ENCODE data around the gene RPUSD3. TPM values are rescaled to one million over a fixed set of nuclear protein-coding genes. Genes with fewer than 3 reads are reported as not detected.

RPUSD3 gene
- total and polyA plus RNA-seq, 9 of the 15 experiments (the other 6 are each of a cell fraction or from before 2014, with no cell fraction given), result 13.8 to 99.0 (median 59.3) TPM

DNA sequence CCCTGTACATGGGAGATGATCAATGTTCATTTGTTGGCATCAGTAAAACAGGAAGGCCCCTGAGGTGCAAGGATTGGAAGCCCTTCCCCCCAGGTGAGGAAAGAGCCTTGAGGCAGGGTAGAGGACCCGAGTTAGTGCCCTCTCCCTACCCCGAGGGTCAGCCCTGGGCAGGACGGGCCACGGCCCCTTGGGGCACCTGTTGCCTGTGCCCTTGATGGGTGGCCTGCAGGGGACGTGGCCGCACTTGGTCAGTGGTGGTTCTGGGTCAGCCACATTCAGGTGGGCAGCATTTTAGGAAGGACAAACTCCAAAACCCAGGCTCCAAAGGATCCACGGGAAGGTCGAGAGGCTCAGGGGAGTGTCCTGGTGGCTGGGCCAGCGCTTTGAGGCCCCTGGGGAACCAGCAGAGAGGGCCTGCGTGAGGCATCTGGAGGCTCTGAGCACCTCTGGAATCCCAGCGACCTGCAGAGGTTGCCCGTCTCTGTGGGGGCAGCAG, 15.8 kb upstream of the RPUSD3 start:
- no peak for ATAC-seq
- no peak for FAIRE-seq
- Histone ChIP-seq H3K4me2 (ENCODE audit: insufficient read depth, low read length) (no peak overlapping the region), H3K4me3 (no peak overlapping the region), H3K9me3 (replicated peaks; ENCODE audit: control insufficient read depth, insufficient read depth, low read depth, low read length) (no peaks in the 10 kb centered on the region), H3K9ac (ENCODE audit: insufficient read depth in 1 of 2, low read depth in 2 of 2, low read length in 2 of 2) (0 out of 4 replicates have a peak overlapping the region, but pooled peaks of 1 of the 2 experiments have one; percentile 42), H3K79me2 (ENCODE audit: control insufficient read depth, insufficient read depth, low read length) (no peaks in the 10 kb centered on the region), H2AFZ (ENCODE audit: low read depth, low read length) (no peak overlapping the region), H3K4me1 (replicated peaks in 1 of 2; ENCODE audit: control insufficient read depth in 2 of 2, insufficient read depth in 2 of 2, low read length in 2 of 2) (peaks cover 6 to 30% of the 10 kb centered on the region in 2 experiments; a peak in 4 of 5 replicates), H3K27me3 (ENCODE audit: control insufficient read depth in 2 of 2, insufficient read depth in 2 of 2, low read length in 2 of 2) (no peaks in the 10 kb centered on the region), H4K20me1 (replicated peaks; ENCODE audit: control insufficient read depth, insufficient read depth, low read length) (no peaks in the 10 kb centered on the region), H3K27ac (ENCODE audit: extremely low read depth, low read depth, low read length) (no peak overlapping the region), H3K9me1 (ENCODE audit: control insufficient read depth, insufficient read depth, low read length) (no peaks in the 10 kb centered on the region), H3K36me3 (ENCODE audit: control insufficient read depth, insufficient read depth, low read length) (no peaks in the 10 kb centered on the region)
- BruUV-seq (replicated peaks), result no TSS peak
- 35% methylated on average over 12 of the region's 12 CpGs for WGBS (ENCODE audit: insufficient coverage, low coverage, missing lambda C conversion rate)
- intact Hi-C loops (cut with micrococcal nuclease) (loop anchor here (5.0 kb wide), 2 partner anchors 58 to 73 kb away; partner anchors contain the start of genes CRELD1 and IL17RC), in situ Hi-C loops (cut with MboI) (no loop called here)
- ChIA-PET POLR2A (no interaction called here), CTCF (ENCODE audit: low intra/inter-chr PET ratio) (no interaction called here)
- no peak for DNase-seq (ENCODE audit: extremely low read depth in 1 of 4, low spot score in 3 of 4)
- TF ChIP-seq PHB (CRISPR knock-in tag; IDR thresholded peaks at IDR 0.05) (no peak), KAT8 (IDR thresholded peaks at IDR 0.05; ENCODE audit: low read depth) (no peak), IRF2 (CRISPR knock-in tag; IDR thresholded peaks at IDR 0.05) (no peak), ZNF133 (CRISPR knock-in tag; IDR thresholded peaks at IDR 0.05) (no peak), MTA2 (IDR thresholded peaks at IDR 0.05; ENCODE audit: low read depth) (no peak), SAP30 (IDR thresholded peaks at IDR 0.05; ENCODE audit: borderline replicate concordance, insufficient read depth, low read depth, low read length, poor library complexity, severe bottlenecking) (no peak), MCM3 (IDR thresholded peaks at IDR 0.05) (no peak)
- TF ChIP-seq, protein P1, sequence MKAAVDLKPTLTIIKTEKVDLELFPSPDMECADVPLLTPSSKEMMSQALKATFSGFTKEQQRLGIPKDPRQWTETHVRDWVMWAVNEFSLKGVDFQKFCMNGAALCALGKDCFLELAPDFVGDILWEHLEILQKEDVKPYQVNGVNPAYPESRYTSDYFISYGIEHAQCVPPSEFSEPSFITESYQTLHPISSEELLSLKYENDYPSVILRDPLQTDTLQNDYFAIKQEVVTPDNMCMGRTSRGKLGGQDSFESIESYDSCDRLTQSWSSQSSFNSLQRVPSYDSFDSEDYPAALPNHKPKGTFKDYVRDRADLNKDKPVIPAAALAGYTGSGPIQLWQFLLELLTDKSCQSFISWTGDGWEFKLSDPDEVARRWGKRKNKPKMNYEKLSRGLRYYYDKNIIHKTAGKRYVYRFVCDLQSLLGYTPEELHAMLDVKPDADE (conservative IDR thresholded peaks at IDR 0.05; ENCODE audit: control insufficient read depth, low read depth, low read length), result no peak
- TF ChIP-seq, protein P2, sequence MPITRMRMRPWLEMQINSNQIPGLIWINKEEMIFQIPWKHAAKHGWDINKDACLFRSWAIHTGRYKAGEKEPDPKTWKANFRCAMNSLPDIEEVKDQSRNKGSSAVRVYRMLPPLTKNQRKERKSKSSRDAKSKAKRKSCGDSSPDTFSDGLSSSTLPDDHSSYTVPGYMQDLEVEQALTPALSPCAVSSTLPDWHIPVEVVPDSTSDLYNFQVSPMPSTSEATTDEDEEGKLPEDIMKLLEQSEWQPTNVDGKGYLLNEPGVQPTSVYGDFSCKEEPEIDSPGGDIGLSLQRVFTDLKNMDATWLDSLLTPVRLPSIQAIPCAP (CRISPR knock-in tag; IDR thresholded peaks at IDR 0.05; ENCODE audit: borderline replicate concordance), result no peak
- TF ChIP-seq, protein P3, sequence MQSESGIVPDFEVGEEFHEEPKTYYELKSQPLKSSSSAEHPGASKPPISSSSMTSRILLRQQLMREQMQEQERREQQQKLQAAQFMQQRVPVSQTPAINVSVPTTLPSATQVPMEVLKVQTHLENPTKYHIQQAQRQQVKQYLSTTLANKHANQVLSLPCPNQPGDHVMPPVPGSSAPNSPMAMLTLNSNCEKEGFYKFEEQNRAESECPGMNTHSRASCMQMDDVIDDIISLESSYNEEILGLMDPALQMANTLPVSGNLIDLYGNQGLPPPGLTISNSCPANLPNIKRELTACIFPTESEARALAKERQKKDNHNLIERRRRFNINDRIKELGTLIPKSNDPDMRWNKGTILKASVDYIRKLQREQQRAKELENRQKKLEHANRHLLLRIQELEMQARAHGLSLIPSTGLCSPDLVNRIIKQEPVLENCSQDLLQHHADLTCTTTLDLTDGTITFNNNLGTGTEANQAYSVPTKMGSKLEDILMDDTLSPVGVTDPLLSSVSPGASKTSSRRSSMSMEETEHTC (IDR thresholded peaks at IDR 0.05), result no peak
- TF ChIP-seq, protein P4, sequence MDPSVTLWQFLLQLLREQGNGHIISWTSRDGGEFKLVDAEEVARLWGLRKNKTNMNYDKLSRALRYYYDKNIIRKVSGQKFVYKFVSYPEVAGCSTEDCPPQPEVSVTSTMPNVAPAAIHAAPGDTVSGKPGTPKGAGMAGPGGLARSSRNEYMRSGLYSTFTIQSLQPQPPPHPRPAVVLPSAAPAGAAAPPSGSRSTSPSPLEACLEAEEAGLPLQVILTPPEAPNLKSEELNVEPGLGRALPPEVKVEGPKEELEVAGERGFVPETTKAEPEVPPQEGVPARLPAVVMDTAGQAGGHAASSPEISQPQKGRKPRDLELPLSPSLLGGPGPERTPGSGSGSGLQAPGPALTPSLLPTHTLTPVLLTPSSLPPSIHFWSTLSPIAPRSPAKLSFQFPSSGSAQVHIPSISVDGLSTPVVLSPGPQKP (CRISPR knock-in tag; IDR thresholded peaks at IDR 0.05), result no peak
- TF ChIP-seq, protein P5, sequence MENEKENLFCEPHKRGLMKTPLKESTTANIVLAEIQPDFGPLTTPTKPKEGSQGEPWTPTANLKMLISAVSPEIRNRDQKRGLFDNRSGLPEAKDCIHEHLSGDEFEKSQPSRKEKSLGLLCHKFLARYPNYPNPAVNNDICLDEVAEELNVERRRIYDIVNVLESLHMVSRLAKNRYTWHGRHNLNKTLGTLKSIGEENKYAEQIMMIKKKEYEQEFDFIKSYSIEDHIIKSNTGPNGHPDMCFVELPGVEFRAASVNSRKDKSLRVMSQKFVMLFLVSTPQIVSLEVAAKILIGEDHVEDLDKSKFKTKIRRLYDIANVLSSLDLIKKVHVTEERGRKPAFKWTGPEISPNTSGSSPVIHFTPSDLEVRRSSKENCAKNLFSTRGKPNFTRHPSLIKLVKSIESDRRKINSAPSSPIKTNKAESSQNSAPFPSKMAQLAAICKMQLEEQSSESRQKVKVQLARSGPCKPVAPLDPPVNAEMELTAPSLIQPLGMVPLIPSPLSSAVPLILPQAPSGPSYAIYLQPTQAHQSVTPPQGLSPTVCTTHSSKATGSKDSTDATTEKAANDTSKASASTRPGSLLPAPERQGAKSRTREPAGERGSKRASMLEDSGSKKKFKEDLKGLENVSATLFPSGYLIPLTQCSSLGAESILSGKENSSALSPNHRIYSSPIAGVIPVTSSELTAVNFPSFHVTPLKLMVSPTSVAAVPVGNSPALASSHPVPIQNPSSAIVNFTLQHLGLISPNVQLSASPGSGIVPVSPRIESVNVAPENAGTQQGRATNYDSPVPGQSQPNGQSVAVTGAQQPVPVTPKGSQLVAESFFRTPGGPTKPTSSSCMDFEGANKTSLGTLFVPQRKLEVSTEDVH (IDR thresholded peaks at IDR 0.05; ENCODE audit: low read depth, partially characterized antibody), result no peak
- TF ChIP-seq, protein P6, sequence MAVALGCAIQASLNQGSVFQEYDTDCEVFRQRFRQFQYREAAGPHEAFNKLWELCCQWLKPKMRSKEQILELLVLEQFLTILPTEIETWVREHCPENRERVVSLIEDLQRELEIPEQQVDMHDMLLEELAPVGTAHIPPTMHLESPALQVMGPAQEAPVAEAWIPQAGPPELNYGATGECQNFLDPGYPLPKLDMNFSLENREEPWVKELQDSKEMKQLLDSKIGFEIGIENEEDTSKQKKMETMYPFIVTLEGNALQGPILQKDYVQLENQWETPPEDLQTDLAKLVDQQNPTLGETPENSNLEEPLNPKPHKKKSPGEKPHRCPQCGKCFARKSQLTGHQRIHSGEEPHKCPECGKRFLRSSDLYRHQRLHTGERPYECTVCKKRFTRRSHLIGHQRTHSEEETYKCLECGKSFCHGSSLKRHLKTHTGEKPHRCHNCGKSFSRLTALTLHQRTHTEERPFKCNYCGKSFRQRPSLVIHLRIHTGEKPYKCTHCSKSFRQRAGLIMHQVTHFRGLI (CRISPR knock-in tag; IDR thresholded peaks at IDR 0.05), result no peak

Data from K562 (cell line).